Measurements from ENCODE around the gene PCED1B.
"Not testable (repeated sequence)": the region's sequence is repeated elsewhere in the genome, so short reads cannot be mapped to it uniquely, and the experiment has no call there.

PCED1B gene

DNA sequence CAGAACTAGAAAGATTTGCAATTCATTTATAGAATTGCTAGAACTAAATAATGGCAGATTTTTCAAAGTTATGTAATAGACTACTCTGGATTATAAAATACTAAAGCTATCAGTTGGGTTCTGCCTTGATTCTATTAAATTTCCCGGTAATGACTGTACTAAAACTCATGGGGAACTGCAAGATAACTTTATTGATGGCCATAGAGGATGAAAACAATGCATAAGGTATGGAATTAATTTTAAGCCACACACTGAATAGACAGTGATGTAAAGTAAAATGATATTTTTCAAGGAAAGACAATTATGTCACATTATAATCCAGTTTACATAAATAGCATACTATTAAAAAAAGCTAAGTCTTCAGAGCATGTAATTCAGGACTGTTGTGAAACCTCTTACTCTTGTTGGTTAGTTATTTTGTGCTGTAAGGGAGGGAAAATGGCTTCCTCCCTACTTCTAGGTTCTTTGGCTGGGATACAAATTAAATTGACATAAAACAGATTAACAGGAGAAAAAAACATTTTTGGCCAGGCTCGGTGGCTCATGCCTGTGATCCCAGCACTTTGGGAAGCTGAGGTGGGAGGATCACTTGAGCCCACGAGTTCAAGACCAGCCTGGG lies 134.7 kb downstream of the PCED1B start:
- no peak for DNase-seq

DNA sequence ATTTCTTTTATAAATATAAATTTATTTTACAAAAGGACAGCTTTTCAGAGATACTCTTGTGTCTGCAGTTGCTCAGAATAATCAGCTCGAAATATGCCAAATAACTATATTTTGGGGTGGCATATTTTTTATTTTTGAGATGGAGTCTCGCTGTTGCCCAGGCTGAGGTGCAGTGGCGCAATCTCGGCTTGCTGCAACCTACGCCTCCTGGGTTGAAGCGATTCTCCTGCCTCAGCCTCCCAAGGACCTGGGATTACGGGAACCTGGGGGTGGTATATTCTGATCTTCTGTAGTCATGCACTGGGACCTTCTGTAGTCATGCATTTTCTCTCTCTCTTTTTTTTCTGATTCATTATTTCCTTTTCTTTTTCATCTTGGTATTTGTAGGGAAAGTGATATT lies 135.3 kb downstream of the PCED1B start:
- no peak for DNase-seq

DNA sequence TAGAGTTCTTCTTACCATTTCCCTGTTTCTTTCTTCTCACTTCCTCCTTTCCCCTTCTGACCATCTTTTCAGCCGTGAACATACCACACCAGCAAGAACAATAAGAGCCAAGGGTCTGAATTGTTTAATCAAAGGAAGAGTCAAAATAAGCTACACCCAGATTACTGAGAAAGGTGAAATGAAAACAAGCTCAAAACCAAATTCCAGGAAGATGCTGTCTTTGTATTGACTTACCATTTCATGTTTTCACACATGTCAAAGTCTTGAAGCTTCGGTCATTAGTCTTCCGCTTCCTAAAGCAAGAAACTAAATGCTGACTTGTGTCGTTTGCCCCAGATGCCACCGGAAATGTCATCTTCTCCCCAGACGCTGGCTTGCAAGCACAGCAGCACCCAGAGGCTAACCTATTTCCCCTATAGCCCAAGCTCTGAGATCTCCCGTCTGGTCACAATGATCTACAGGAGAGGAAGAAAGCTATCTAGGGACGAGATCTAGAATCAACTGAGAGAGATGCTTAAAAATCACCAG lies 136.8 kb downstream of the PCED1B start:
- DNase-seq = no peak

DNA sequence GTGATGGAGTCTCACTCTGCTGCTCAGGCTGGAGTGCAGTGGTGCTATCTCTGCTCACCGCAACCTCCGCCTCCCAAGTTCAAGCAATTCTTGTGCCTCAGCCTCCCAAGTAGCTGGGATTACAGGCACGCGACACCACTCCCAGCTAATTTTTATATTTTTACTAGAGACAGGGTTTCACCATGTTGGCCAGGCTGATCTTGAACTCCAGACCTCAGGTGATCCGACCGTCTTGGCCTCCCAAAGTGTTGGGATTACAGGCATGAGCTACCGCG lies 138.1 kb downstream of the PCED1B start:
- DNase-seq = not testable (repeated sequence)

DNA sequence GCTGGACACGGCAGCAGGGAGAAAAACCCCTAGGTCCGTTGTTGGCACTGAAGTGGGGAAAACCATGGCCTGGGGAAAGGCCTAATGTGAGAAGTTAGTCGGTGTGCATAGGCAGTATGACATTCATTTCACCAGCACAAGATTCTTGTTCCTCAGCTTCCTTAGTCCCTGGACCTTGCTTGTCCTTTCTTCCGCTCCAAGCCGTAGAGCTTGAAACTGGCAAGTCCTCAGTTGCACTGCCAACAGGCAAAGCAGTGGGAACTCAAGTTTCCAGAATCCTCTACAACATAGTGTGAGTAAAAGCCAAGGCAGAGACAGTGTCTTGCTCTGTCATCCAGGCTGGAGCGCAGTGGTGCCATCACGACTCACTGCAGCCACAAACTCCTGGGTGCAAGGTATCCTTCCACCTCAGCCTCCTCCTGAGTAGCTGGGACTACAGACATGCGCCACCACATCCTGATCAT lies 138.8 kb downstream of the PCED1B start:
- no peak for DNase-seq

DNA sequence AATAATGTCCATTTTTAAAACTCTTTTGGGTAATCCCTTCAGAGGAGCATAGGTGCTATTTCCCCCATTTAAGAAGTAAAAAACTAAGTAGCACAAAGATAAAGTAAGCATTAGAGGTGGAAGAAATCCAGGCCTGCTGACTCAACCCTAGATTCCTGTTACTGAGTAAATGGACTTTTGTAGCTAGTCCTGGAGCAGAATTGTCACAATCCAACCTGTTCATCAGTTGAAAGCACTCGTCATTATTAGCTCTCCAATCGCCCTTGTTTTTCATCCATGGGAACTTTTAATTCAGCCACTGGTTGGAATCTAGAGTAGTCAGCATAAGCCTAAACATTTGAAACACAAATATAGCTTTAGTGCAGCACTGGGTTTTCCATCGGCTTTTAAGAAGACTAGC lies 139.8 kb downstream of the PCED1B start:
- DNase-seq = no peak

DNA sequence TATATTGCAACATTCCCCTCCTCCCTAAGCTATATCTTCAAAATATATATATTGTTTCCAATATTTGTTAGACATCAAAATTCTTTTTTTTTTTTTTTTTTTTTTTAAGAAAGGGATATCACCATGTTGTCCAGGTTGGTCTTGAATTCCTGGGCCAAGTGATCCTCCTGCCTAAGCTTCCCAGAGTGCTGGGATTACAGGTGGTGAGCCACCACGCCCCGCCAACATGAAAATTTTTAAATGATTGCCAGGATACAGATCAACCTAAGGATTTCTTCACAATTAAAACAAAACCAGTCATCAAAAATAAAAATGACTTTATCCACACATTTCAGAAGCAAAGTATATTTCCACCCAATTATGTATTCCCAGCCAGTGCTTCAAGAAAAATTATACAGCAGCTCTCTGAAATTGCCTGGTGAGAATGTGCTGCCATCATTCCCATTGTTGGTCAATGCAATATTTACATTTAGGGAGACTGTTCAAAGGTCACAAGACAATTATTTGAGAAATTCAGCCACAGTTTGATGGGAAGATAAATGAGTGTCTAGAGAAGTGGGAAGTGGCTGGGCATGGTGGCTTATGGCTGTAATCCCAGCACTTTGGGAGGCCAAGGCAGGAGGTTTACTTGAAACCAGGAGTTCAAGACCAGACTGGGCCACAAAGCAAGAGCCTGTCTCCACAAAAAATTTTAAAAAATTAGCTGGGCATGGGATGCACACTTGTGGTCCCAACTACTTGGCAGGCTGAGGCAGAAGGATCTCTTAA lies 142.0 kb downstream of the PCED1B start:
- no peak for DNase-seq

DNA sequence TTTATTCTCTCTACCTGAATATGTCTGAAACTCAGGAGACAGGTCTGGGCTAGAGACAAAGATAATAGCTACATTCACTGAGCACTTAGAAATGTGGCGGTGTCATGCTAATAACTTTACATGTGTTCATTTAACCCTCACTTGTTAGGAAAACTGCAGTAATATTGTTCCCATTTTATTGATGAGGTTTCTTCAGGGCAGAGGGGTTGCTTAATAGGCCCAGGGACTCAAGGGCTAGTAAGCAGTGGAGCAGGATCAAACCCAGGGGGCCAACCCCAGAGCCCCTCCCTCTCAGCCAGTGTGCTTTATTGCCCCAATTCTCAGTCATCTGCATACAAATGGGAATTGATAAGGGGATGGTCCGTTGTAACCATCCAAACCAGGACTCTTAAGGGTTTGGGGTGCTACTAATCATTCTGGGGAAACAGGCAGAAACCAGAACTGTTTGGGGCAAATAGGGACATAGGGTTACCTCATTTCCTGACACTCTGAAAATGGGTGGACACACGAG lies 143.2 kb downstream of the PCED1B start:
- no peak for DNase-seq

DNA sequence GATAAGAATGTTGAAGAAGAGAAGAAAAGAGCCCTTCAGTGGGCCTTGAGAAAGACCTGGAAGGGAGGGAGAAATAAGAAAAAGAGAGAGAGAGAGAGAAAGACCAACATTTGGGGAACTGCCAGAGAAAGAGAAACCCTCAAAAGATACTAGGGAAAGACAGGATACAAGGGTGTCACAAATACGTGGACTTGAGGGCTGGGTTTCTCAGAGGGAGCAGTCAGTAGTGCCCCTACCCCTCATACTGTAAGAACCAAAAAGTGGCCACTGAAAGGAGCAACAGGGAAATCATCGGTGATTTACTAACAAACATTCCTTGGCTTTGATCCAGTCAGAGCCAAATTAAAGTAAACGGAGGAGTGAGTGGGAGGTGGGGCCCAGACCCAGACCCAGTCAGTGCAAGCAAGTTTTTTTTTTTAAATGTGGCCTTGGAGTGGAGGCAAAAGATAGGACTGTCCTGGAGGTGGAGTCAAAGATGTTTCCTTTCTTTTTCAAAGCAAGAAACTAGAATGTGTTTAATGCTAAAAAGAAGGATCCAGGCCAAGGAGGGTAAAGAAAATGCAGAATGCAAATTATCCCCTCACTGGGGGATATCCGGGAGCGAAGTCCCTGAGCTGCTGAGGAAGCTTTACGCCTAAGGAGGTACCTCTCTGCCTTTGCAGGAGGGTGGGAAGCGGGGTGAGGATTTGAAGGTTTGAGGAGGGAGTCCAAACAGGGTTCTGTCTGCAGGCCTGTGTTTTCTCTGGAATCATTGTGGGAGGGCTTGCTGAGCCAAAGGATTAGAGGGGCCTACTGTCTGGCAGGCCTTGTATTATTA lies 143.8 kb downstream of the PCED1B start:
- DNase-seq = no peak

DNA sequence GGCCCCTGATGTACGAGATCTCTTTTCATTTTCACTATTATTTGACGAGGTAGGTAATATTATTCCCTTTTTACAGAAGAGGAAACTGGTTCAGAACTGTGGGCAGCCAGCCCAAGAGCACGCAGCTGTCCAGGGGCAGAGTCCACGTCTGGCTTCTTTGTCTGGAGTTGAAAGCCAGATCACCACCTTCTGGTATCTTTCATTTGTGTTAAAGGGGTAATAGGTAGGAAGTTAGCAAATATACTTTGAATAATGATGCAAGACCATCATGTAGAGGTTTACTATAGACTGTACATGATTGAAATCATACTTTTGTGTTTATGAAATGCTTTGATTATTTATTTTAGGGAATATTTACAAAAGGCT lies 144.4 kb downstream of the PCED1B start:
- DNase-seq = no peak

DNA sequence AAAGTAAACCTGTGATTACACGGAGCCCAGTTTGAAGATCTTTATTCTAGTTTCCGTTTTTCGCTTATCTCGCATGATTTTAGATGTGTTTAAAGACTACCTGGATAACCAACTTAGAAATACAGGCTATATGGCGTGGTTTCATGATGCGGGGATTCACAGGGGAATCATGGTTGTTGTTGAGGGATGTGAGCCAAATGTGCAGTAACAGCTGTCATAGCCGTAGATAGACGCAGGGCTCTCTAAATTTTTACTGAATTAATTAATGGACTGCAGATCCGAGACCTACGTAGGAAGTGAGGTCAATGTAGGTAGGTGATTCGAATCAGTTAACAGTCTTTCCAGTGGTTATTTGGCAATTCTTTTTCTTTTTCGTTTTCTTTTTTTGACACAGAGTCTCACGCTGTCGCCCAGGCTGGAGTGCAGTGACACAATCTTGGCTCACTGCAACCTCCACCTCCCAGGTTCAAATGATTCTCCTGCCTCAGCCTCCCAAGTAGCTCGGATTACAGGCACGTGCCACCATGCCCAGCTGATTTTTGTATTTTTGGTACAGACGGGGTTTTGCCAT lies 145.2 kb downstream of the PCED1B start:
- DNase-seq = no peak

DNA sequence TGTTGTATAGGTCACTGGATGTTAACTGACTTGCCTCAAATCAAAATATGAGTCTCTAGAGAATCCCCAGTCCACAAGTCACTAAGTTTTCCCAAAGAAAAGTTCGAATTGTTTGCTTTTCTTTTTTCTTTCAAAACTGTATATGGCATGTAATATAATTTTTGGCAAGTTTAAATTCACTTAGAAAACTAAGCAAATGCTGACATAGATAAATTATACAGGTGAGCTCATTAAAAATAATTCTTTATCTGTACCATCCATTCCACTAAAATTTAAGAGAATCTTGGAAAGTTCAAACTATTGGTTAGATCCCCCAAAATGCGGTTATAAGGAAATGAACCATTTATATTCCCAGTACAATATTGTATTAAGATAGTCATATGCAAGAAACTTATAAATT lies 145.9 kb downstream of the PCED1B start:
- DNase-seq = no peak

DNA sequence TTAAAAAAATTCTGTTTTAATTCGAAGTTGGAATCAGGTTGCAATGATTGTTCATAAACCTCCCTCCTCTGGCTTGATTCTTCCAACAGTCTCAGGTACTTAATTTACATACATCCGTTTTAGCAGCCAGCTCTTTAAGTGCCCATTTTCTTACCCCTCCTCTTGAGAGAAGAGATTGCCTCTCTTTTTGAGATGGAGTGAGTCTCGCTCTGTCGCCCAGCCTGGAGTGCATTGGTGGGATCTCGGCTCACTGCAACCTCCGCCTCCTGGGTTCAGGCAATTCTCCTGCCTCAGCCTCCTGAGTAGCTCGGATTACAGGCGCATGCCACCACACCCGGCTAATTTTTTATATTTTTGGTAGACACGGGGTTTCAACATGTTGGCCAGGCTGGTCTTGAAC lies 146.8 kb downstream of the PCED1B start:
- DNase-seq = no peak

DNA sequence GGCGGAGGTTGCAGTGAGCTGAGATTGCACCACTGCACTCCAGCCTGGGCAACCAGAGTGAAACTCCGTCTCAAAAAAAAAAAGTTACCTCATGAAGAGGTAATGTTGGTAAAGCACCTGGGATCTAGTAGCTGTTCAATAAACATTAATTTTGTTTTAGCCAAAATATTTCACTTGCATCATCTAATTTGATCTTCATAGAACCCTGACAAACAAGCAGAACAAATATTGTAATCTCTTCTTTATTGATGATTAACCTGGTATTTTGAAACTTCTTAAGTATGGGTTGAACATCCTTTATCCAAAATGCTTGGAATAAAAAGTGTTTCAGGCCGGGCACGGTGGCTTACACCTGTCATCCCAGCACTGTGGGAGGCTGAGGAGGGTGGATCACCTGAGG lies 149.4 kb downstream of the PCED1B start:
- DNase-seq = no peak

DNA sequence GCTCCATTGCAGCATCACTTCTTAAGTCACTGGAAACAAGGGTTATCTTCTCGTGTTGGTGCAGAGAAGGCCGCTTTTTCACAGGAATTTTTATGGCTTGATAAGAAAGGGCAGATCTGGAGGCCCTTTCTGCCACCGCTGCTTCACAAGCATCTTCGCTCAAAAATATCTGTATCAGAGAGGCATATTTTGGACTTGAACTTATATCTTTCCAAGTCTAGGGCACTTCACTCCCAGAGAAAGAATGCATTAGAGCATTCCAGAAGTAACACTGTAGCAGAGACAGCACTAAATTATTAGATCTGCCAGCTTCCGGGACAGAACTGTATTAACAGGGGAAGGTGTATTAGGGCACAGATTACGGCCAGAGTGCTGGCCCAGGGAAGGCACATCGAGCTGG lies 152.0 kb downstream of the PCED1B start:
- DNase-seq = no peak

DNA sequence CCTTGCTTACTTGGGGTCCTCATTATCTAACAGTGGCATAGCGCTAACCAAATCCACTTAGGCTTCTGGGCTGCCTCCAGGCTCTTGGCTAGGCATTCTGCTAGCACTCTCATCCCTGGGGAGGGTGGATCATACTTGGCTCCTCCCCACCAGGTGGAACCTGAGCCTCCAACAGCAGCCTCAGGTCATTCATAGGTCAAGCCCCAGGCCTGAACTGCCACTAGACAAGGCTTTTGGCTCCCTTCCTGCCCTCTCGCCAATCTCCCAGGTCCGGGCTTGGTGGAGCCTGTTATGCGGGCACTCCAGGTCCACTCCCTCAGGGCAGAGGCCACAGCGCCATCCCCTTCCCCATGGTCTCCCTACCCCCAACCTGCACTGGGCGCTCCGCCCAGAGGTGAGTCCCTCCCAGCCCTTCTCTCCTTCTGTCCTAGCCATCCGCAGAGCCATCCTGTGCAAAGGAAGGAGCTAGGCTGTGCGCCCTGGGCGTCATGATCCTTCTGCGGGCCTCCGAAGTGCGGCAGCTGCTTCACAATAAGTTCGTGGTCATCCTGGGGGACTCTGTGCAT lies 155.2 kb downstream of the PCED1B start:
- no peak for DNase-seq

DNA sequence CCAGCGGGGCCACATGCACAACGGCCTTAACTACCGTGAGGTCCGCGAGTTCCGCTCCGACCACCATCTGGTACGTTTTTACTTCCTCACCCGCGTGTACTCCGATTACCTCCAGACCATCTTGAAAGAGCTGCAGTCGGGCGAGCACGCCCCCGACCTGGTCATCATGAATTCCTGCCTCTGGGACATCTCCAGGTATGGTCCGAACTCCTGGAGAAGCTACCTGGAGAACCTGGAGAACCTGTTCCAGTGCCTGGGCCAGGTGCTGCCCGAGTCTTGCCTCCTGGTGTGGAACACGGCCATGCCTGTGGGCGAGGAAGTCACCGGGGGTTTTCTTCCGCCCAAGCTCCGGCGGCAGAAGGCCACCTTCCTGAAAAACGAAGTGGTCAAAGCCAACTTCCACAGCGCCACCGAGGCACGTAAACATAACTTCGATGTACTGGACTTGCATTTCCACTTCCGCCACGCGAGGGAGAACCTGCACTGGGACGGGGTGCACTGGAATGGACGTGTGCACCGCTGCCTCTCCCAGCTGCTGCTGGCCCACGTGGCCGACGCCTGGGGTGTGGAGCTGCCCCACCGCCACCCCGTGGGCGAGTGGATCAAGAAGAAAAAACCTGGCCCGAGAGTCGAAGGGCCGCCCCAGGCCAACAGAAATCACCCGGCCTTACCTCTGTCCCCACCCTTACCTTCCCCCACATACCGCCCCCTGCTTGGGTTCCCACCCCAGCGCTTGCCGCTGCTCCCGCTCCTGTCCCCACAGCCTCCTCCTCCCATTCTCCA lies 156.0 kb downstream of the PCED1B start:
- no peak for DNase-seq

DNA sequence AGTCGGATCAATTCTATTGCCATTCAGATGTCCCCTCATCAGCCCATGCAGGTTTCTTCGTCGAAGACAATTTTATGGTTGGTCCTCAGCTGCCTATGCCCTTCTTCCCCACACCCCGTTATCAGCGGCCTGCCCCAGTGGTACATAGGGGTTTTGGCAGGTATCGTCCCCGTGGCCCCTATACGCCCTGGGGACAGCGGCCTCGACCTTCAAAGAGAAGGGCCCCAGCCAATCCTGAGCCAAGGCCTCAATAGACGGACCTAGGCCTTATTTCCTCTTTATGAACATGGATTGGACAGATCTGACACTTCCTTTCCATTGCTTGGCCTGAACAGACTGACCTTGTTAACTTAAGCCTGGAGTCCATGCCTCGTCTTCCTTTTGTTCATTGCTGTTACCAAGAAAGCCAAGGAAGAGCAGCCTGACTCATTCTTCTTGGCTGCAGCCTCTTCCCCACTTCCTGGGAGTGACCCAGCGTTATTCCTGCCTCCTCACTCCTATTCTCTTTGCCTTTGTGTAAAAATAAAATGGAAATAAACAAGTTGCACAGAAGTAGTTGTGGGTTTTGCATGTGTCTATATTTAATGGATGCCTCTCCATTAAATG lies 156.8 kb downstream of the PCED1B start:
- no peak for DNase-seq

DNA sequence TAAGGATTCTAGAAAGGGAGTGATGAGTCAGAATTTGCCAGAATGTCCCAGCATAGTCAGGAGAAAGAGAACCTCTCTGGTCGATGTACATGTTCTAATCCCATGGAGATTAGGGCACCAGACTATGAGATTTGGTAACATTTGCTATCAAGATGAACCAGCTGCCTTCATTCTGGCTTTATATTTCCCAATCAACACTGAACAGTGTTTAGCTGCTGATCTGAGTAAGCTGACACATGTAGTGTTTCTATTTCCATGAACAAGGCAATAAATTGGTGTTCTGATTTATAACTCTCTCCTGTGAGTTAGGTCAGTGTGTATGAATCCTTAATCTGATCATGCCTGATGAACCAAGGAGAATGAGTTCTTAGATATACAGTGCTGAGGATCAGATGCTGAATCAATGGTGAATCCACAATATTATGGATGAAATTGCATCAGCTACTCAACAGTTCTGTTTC lies 158.4 kb downstream of the PCED1B start:
- DNase-seq = no peak

DNA sequence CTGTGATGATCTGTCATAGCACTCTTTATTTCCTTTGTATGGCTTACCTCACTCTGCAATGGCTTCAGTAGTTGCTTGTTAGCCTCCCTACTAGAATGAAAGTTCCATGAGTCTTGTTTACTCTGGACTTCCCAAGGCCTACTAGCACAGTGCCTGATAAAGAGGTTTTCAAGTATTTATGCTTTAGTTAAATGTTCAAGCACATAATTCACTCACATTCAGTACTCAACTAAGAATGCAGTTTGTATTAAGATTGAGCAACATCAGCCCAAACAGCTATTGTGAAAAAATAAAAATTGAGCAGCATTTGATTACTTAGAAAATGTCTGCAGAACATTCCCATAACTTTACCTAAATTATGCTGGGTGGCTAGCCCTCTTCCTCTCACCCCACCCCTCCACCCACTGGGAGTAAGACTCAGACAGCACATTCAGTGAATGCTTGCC lies 159.3 kb downstream of the PCED1B start:
- no peak for DNase-seq

DNA sequence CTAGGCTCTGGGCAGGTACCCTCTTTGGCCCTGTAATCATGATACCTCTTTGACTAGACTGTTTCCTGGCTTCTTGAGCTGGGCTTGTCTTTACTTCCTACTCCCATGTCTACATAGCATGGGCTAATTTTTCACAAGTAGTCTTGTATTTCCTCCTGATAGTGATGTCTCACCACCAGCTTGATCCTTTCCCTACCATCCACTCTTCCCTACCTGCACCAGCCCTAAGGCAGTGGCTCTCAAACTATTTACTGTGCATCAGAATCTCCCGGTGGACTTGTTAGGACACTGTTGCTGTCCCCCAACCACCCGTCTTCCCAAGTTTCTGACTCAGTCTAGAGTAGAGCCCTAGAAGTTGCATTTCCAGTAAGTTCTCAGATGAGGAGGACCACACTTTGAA lies 163.0 kb downstream of the PCED1B start:
- DNase-seq = no peak

DNA sequence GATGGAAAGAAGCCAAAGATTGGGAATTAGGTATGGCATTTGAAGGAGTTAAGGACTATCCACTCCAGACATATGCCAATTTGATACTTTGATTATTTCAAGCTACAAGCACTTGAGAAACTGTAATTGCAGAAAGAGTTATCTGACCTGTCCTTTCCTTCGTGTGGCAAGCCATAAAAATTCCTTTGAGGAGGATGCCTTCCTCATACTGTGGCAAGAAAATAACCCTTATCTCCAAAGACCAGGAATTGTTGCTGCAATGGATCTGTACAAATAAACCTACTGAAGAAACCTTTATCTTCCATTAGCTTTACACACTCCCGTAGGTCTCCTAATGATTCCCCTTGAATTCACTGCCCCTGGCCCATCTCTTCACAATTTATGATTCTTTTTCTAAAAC lies 165.4 kb downstream of the PCED1B start:
- no peak for DNase-seq

Measured in NCI-H2171 treated with DMSO at 0.1 percent for 48 hours (cell line).